SU-DHL-6 (cell line): ENCODE results near the gene SGK2.

Source experiments
- H2AFZ ChIP-seq: fragments of 200-600 bp; sonication (generic); 2 replicates; pipeline ENCODE4 v1.6.1; 2014; ENCODE audit warnings: low read depth, mild to moderate bottlenecking, moderate library complexity, mixed read lengths, antibody characterized with exemption, low read length; ENCODE audit not compliant: severe bottlenecking
- H3F3A ChIP-seq: fragments of 200-600 bp; shearing (Covaris generic); 2 replicates; pipeline ENCODE4 v1.6.0; 2016; ENCODE audit warnings: antibody characterized with exemption, mild to moderate bottlenecking; ENCODE audit not compliant: insufficient read depth
- H3K27ac ChIP-seq: fragments of 200-600 bp; sonication (generic); 2 replicates; pipeline ENCODE4 v1.5.1; 2016; ENCODE audit warnings: low read depth, mild to moderate bottlenecking, low read length, moderate library complexity, mixed read lengths
- H3K27me3 ChIP-seq: fragments of 200-600 bp; sonication (generic), shearing (Covaris generic); 2 replicates; pipeline ENCODE4 v1.6.0; 2014; ENCODE audit warnings: mild to moderate bottlenecking, low read length
- H3K36me3 ChIP-seq: fragments of 200-600 bp; sonication (generic); 2 replicates; pipeline ENCODE4 v1.6.1; 2014; ENCODE audit warnings: mild to moderate bottlenecking, low read length, mixed read lengths
- H3K4me2 ChIP-seq: fragments of 300-600, 200-600 bp; shearing (Covaris generic), sonication (generic); 2 replicates; pipeline ENCODE4 v1.6.0; 2014; ENCODE audit warnings: low read length, low read depth, mild to moderate bottlenecking; ENCODE audit not compliant: poor library complexity, severe bottlenecking
- H3K4me3 ChIP-seq: fragments of 200-600 bp; sonication (generic); 2 replicates; pipeline ENCODE4 v1.5.1; 2014; ENCODE audit warnings: antibody characterized with exemption, low read length, mild to moderate bottlenecking, mixed read lengths; ENCODE audit not compliant: insufficient read depth, poor library complexity, severe bottlenecking
- H3K79me2 ChIP-seq: fragments of 200-600 bp; sonication (generic); 2 replicates; pipeline ENCODE4 v1.6.1; 2014; ENCODE audit warnings: mild to moderate bottlenecking, low read length, moderate library complexity; ENCODE audit not compliant: insufficient read depth
- H3K9ac ChIP-seq: fragments of 200-600 bp; sonication (generic); 2 replicates; pipeline ENCODE4 v1.7.0; 2014; ENCODE audit warnings: mild to moderate bottlenecking, low read length
- H3K9me2 ChIP-seq: fragments of 200-600 bp; sonication (generic); replicated peaks from 2 replicates; pipeline ENCODE4 v1.6.1; 2014; ENCODE audit warnings: low read length; ENCODE audit not compliant: insufficient read depth
- H3K9me3 ChIP-seq: fragments of 200-600 bp; sonication (generic); 2 replicates; pipeline ENCODE4 v1.6.1; 2014; ENCODE audit warnings: low read length, mixed read lengths; ENCODE audit not compliant: insufficient read depth
- H4K20me1 ChIP-seq: fragments of 200-600 bp; sonication (generic); 2 replicates; pipeline ENCODE4 v1.6.1; 2014; ENCODE audit warnings: low read depth, mild to moderate bottlenecking, antibody characterized with exemption, low read length, moderate library complexity, mixed read lengths
- CTCF ChIP-seq: fragments of 200-600 bp; sonication (generic); IDR thresholded peaks from one replicate; pipeline ENCODE4 v1.5.1; 2017; ENCODE audit warnings: antibody characterized with exemption, mild to moderate bottlenecking, low read length, moderate library complexity; ENCODE audit not compliant: insufficient read depth, poor library complexity, severe bottlenecking
- EZH2phosphoT487 ChIP-seq: fragments of 200-600 bp; sonication (generic), shearing (Covaris generic); conservative IDR thresholded peaks from 2 replicates; pipeline ENCODE4 v1.6.1; 2018; ENCODE audit warnings: mild to moderate bottlenecking, antibody characterized with exemption, low read length, moderate library complexity, mixed read lengths

SGK2 gene

GRCh38 chr20:43550456-43550855 is 8.4 kb upstream of the SGK2 start:
- no peak overlapping the region for H3K27ac ChIP-seq

GRCh38 chr20:43554369-43554768 is 4.5 kb upstream of the SGK2 start:
- Histone ChIP-seq H3K27ac (no peak overlapping the region), H3K9ac (no peak overlapping the region), H2AFZ (no peak overlapping the region), H3K9me3 (no peaks in the 10 kb centered on the region), H3K79me2 (no peaks in the 10 kb centered on the region), H3K27me3 (no peaks in the 10 kb centered on the region), H3K4me2 (no peak overlapping the region), H3F3A (no peaks in the 10 kb centered on the region), H3K36me3 (no peaks in the 10 kb centered on the region), H4K20me1 (no peaks in the 10 kb centered on the region), H3K9me2 (no peaks in the 10 kb centered on the region), H3K4me3 (no peak overlapping the region)
- TF ChIP-seq EZH2phosphoT487 (no peak), CTCF (no peak)

More at GRCh38 chr20:43550456-43550855, 8.4 kb upstream of the SGK2 start:
- Histone ChIP-seq H4K20me1 (no peaks in the 10 kb centered on the region), H3F3A (no peaks in the 10 kb centered on the region), H2AFZ (no peak overlapping the region), H3K9me3 (no peaks in the 10 kb centered on the region), H3K79me2 (no peaks in the 10 kb centered on the region), H3K9ac (no peak overlapping the region), H3K4me3 (no peak overlapping the region), H3K9me2 (no peaks in the 10 kb centered on the region), H3K4me2 (no peak overlapping the region), H3K27me3 (no peaks in the 10 kb centered on the region), H3K36me3 (no peaks in the 10 kb centered on the region)
- TF ChIP-seq EZH2phosphoT487 = no peak
- TF ChIP-seq CTCF = no peak

GRCh38 chr20:43559147-43559987 is 540 bp downstream of the SGK2 start:
- H3K27ac ChIP-seq = no peak overlapping the region
- H2AFZ ChIP-seq = no peak overlapping the region
- no peaks in the 10 kb centered on the region for H4K20me1 ChIP-seq
- no peak overlapping the region for H3K9ac ChIP-seq
- no peaks in the 10 kb centered on the region for H3K79me2 ChIP-seq
- no peak overlapping the region for H3K4me3 ChIP-seq
- no peaks in the 10 kb centered on the region for H3K9me2 ChIP-seq
- no peaks in the 10 kb centered on the region for H3K9me3 ChIP-seq
- H3K36me3 ChIP-seq = no peaks in the 10 kb centered on the region
- H3F3A ChIP-seq = no peaks in the 10 kb centered on the region
- H3K27me3 ChIP-seq = no peaks in the 10 kb centered on the region
- no peak overlapping the region for H3K4me2 ChIP-seq
- TF ChIP-seq EZH2phosphoT487 (no peak), CTCF (no peak)
